Measurements from ENCODE around the gene ELL2. TPM values are rescaled to one million over a fixed set of nuclear protein-coding genes. Genes with fewer than 3 reads are reported as not detected.

ELL2 gene
- 112 and 118 TPM in 2 replicates for total RNA-seq

DNA sequence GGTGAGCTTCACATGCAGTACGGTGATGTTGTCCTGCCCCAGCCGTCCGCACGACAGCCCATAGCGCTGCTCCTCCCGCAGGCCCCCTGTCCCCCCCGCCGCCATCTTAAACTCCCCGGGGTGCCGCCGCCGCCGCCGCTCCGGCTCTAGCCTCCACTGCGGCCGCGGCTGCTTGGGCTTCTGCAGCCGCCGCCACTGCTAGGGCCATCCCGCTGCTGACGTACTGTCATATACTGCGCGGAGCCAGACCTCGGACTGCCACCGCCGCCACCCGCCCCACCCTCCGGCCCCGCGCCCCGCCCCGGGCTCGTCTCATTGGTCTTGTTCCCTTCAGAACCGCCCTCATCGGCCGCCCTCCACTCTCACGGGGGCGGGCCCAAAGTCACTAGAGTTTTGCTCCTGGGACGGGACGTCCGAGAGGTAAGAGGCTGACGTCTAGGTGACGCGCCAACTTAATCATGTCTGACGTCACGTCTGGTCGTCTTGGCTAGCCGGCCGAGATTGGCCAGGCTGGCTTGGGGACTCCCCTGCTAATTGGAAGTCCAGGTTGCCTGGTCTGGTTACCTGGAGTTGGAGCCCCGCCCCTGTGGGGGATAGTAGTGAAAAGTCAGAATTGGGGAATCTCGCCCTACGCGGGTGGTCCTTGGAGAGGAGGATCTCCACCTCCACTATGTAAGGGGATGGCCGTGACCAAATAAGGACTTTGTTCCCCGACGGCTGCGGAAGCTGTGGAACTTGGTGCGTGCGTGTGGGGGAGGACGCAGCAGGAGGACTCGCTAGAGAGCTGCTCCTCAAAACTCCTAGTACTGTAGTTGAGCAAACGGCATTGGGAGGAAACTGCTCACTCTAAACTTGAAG lies at the start of gene ELL2:
TSS of gene ELL2 (minus strand) at position 235 of the 858 bp plus-strand sequence. CDS start at position 105, 130 bp downstream.

Other genes starting within 250 kb of the ELL2 start
- 172 and 187 TPM in 2 replicates for gene RHOBTB3, start 230.5 kb downstream of the ELL2 start, total RNA-seq
- 53.4 and 120 TPM in 2 replicates for gene GLRX, start 139.1 kb downstream of the ELL2 start, total RNA-seq

Measured in smooth muscle cell of trachea (primary cell).